ENCODE measurements around the gene LRRC27.
"Not testable (repeated sequence)": the region's sequence is repeated elsewhere in the genome, so short reads cannot be mapped to it uniquely, and the experiment has no call there.

The LRRC27 gene

GRCh38 chr10:132313865-132314264 lies 18.1 kb upstream of the LRRC27 start:
- H3K27ac ChIP-seq: no peak overlapping the region
- DNase-seq (ENCODE audit: low read depth, low spot score): no peak

GRCh38 chr10:132314336-132314735 lies 17.7 kb upstream of the LRRC27 start:
- H3K27ac ChIP-seq: no peak overlapping the region
- DNase-seq (ENCODE audit: low read depth, low spot score): no peak

- H3K27ac ChIP-seq; DNase-seq (ENCODE audit: low read depth, low spot score): not testable (repeated sequence)
Observed at GRCh38 chr10:132314881-132315280, 17.1 kb upstream of the LRRC27 start.

- DNase-seq (ENCODE audit: low read depth, low spot score): no peak
- H3K27ac ChIP-seq: no peak overlapping the region
Observed at GRCh38 chr10:132316133-132316532, 15.9 kb upstream of the LRRC27 start.

GRCh38 chr10:132317477-132317876 lies 14.5 kb upstream of the LRRC27 start:
- not testable (repeated sequence) for DNase-seq (ENCODE audit: low read depth, low spot score); H3K27ac ChIP-seq

- DNase-seq (ENCODE audit: low read depth, low spot score): peak; percentile 41
- H3K27ac ChIP-seq: peak overlapping the region; percentile 10
Observed at GRCh38 chr10:132319853-132320653, 11.9 kb upstream of the LRRC27 start.

- H3K27ac ChIP-seq: no peak overlapping the region
- no peak for DNase-seq (ENCODE audit: low read depth, low spot score)
Observed at GRCh38 chr10:132320654-132321469, 11.1 kb upstream of the LRRC27 start.

GRCh38 chr10:132321726-132322125 lies 10.3 kb upstream of the LRRC27 start:
- no peak overlapping the region for H3K27ac ChIP-seq

GRCh38 chr10:132322586-132323048 lies 9.4 kb upstream of the LRRC27 start:
- DNase-seq (ENCODE audit: low read depth, low spot score): no peak
- no peak overlapping the region for H3K27ac ChIP-seq

More at GRCh38 chr10:132321726-132322125, 10.3 kb upstream of the LRRC27 start:
- no peak for DNase-seq (ENCODE audit: low read depth, low spot score)

GRCh38 chr10:132324186-132324585 lies 7.8 kb upstream of the LRRC27 start:
- DNase-seq (ENCODE audit: low read depth, low spot score): no peak
- no peak overlapping the region for H3K27ac ChIP-seq

- H3K27ac ChIP-seq: no peak overlapping the region
- DNase-seq (ENCODE audit: low read depth, low spot score): no peak
Observed at GRCh38 chr10:132326344-132326889, 5.6 kb upstream of the LRRC27 start.

- no peak for DNase-seq (ENCODE audit: low read depth, low spot score)
- no peak overlapping the region for H3K27ac ChIP-seq
Observed at GRCh38 chr10:132326925-132327324, 5.1 kb upstream of the LRRC27 start.

GRCh38 chr10:132328106-132328505 lies 3.9 kb upstream of the LRRC27 start:
- no peak for DNase-seq (ENCODE audit: low read depth, low spot score)
- H3K27ac ChIP-seq: no peak overlapping the region

- DNase-seq (ENCODE audit: low read depth, low spot score): no peak
- H3K27ac ChIP-seq: no peak overlapping the region
Observed at GRCh38 chr10:132328738-132329137, 3.3 kb upstream of the LRRC27 start.

GRCh38 chr10:132329565-132330485 lies 2.2 kb upstream of the LRRC27 start:
- DNase-seq (ENCODE audit: low read depth, low spot score): no peak
- H3K27ac ChIP-seq: no peak overlapping the region

GRCh38 chr10:132330486-132330833 lies 1.5 kb upstream of the LRRC27 start:
- H3K27ac ChIP-seq: no peak overlapping the region
- DNase-seq (ENCODE audit: low read depth, low spot score): no peak

- DNase-seq (ENCODE audit: low read depth, low spot score): no peak
Observed at GRCh38 chr10:132332433-132332754, 401 bp downstream of the LRRC27 start.

GRCh38 chr10:132333386-132333785 lies 1.4 kb downstream of the LRRC27 start:
- DNase-seq (ENCODE audit: low read depth, low spot score): no peak
- no peak overlapping the region for H3K27ac ChIP-seq

More at GRCh38 chr10:132332433-132332754, 401 bp downstream of the LRRC27 start:
- H3K27ac ChIP-seq: peak overlapping the region; percentile 17

- DNase-seq (ENCODE audit: low read depth, low spot score): no peak
- no peak overlapping the region for H3K27ac ChIP-seq
Observed at GRCh38 chr10:132334631-132335188, 2.7 kb downstream of the LRRC27 start.

Measured in epithelial cell of prostate (primary cell).